H1 (cell line): ENCODE results near the gene PVR. TPM values are rescaled to one million over a fixed set of nuclear protein-coding genes. Genes with fewer than 3 reads are reported as not detected.

Experiments
- CTCF ChIA-PET: fragments of 300-600 bp; sonication (Branson Sonifier 250); formaldehyde crosslinking; loops from one replicate; lab custom pipeline; 2021; ENCODE audit not compliant: partially characterized antibody; lab: Charles Lee
- POLR2A ChIA-PET: fragments of 300-600 bp; sonication (Branson Sonifier 250); formaldehyde crosslinking; loops from one replicate; lab custom pipeline; 2021; ENCODE audit warnings: inconsistent platforms; ENCODE audit not compliant: partially characterized antibody; lab: Charles Lee
- DNase-seq, 2 experiments: peaks; one replicate each; pipeline versions ENCODE4 v3.0.0 to v3.0.0-alpha.2; 2010 to 2022; ENCODE audit warnings: low spot score in 2 of 2, low read depth in 1 of 2, mixed read lengths in 1 of 2
- FAIRE-seq: peaks from 2 replicates; lab custom pipeline; 2011; peaks lifted over from hg19 to GRCh38; lab: Jason Lieb, UNC
- H2AFZ ChIP-seq: 2 replicates; pipeline ENCODE4 v1.8.1; 2012; ENCODE audit warnings: low read length, inconsistent platforms
- H2AK5ac ChIP-seq: 2 replicates; pipeline ENCODE4 v1.6.1; 2013; ENCODE audit warnings: low read depth, low read length
- H2BK120ac ChIP-seq: replicated peaks from 2 replicates; pipeline ENCODE3; 2013; ENCODE audit warnings: low read depth, low read length, inconsistent platforms
- H2BK12ac ChIP-seq: 2 replicates; pipeline ENCODE4 v1.6.1; 2013; ENCODE audit warnings: low read depth, low read length
- H2BK15ac ChIP-seq: 2 replicates; pipeline ENCODE4 v1.6.1; 2013; ENCODE audit warnings: low read length
- H2BK20ac ChIP-seq: 2 replicates; pipeline ENCODE4 v1.6.1; 2013; ENCODE audit warnings: low read length
- H2BK5ac ChIP-seq: 2 replicates; pipeline ENCODE4 v1.6.1; 2013; ENCODE audit warnings: low read depth, low read length
- H3K14ac ChIP-seq: 2 replicates; pipeline ENCODE4 v1.6.1; 2013; ENCODE audit warnings: inconsistent platforms; ENCODE audit not compliant: insufficient read length
- H3K18ac ChIP-seq: 2 replicates; pipeline ENCODE4 v1.6.1; 2013; ENCODE audit warnings: low read length; ENCODE audit errors: extremely low read depth
- H3K23ac ChIP-seq: 2 replicates; pipeline ENCODE4 v1.6.1; 2013; ENCODE audit warnings: inconsistent platforms; ENCODE audit not compliant: insufficient read length
- H3K23me2 ChIP-seq: 2 replicates; pipeline ENCODE4 v1.6.1; 2013; ENCODE audit warnings: low read depth, low read length
- H3K27ac ChIP-seq: 2 replicates; pipeline ENCODE4 v1.6.1; 2011; ENCODE audit warnings: low read depth, low read length, inconsistent platforms
- H3K27me3 ChIP-seq, 4 experiments: replicated peaks in 1 of 4; 1 replicate in 1 of 4; 2 replicates in 3 of 4; pipeline versions ENCODE4 v1.6.1 to v1.8.1; 2011 to 2013; ENCODE audit warnings: low read length in 3 of 4, mild to moderate bottlenecking in 3 of 4, inconsistent platforms in 2 of 4, mixed read lengths in 2 of 4, moderate library complexity in 1 of 4; ENCODE audit not compliant: control insufficient read depth in 3 of 4, insufficient read depth in 3 of 4; ENCODE audit errors: extremely low read depth in 1 of 4
- H3K36me3 ChIP-seq, 4 experiments: 2 replicates each; pipeline versions ENCODE4 v1.6.1 to v1.8.1; 2011 to 2013; ENCODE audit warnings: mild to moderate bottlenecking in 4 of 4, low read length in 3 of 4, moderate library complexity in 2 of 4, control low read depth in 1 of 4, inconsistent platforms in 1 of 4; ENCODE audit not compliant: insufficient read depth in 4 of 4, control insufficient read depth in 2 of 4
- H3K4ac ChIP-seq: replicated peaks from 2 replicates; pipeline ENCODE3; 2013; ENCODE audit warnings: low read length, low read depth, mixed read lengths, inconsistent platforms; ENCODE audit not compliant: insufficient read length
- H3K4me1 ChIP-seq, 4 experiments: replicated peaks in 1 of 4; 1 replicate in 1 of 4; 2 replicates in 3 of 4; pipeline versions ENCODE4 v1.6.1 to v1.8.1; 2011 to 2013; ENCODE audit warnings: low read length in 3 of 4, inconsistent platforms in 2 of 4, mixed read lengths in 1 of 4; ENCODE audit not compliant: insufficient read depth in 4 of 4, control insufficient read depth in 3 of 4
- H3K4me2 ChIP-seq, 2 experiments: 2 replicates each; pipeline versions ENCODE4 v1.6.1 to v1.8.1; 2011 to 2013; ENCODE audit warnings: low read depth in 2 of 2, low read length in 2 of 2, control low read depth in 1 of 2, inconsistent platforms in 1 of 2, mild to moderate bottlenecking in 1 of 2; ENCODE audit not compliant: insufficient read depth in 1 of 2
- H3K4me3 ChIP-seq, 4 experiments: fragments of 200-600, 300-600 bp in 1 of 4; sonication (generic), shearing (Covaris generic), sonication (Bioruptor Twin) in 1 of 4; 2 replicates each; pipeline versions ENCODE4 v1.5.1 to v1.8.1; 2011 to 2016; ENCODE audit warnings: low read length in 4 of 4, low read depth in 3 of 4, control low read depth in 2 of 4, inconsistent platforms in 2 of 4, mild to moderate bottlenecking in 2 of 4, mixed read lengths in 1 of 4, moderate library complexity in 1 of 4; ENCODE audit not compliant: insufficient read depth in 2 of 4; ENCODE audit errors: extremely low read depth in 1 of 4
- H3K56ac ChIP-seq: replicated peaks from 2 replicates; pipeline ENCODE3; 2013; ENCODE audit warnings: low read depth, mild to moderate bottlenecking, mixed read lengths, low read length, inconsistent platforms; ENCODE audit not compliant: insufficient read length
- H3K79me1 ChIP-seq: 2 replicates; pipeline ENCODE4 v1.6.1; 2013; ENCODE audit warnings: low read depth, low read length, control low read depth
- H3K79me2 ChIP-seq, 2 experiments: 2 replicates each; pipeline versions ENCODE4 v1.6.1 to v1.8.1; 2012 to 2013; ENCODE audit warnings: low read length in 2 of 2, mild to moderate bottlenecking in 2 of 2, inconsistent platforms in 1 of 2; ENCODE audit not compliant: insufficient read depth in 2 of 2, control insufficient read depth in 1 of 2
- H3K9ac ChIP-seq, 4 experiments: replicated peaks in 1 of 4; 1 replicate in 1 of 4; 2 replicates in 3 of 4; pipeline versions ENCODE4 v1.6.1 to v1.8.1; 2011 to 2013; ENCODE audit warnings: low read depth in 3 of 4, low read length in 3 of 4, control low read depth in 2 of 4, mild to moderate bottlenecking in 2 of 4, moderate library complexity in 2 of 4, inconsistent platforms in 1 of 4; ENCODE audit errors: extremely low read depth in 1 of 4
- H3K9me3 ChIP-seq, 2 experiments: 2 replicates each; pipeline versions ENCODE4 v1.6.1 to v1.8.1; 2012 to 2013; ENCODE audit warnings: mild to moderate bottlenecking in 2 of 2, moderate library complexity in 2 of 2, control low read depth in 1 of 2, inconsistent platforms in 1 of 2, low read depth in 1 of 2, low read length in 1 of 2, mixed read lengths in 1 of 2; ENCODE audit not compliant: insufficient read depth in 2 of 2
- H4K20me1 ChIP-seq, 2 experiments: replicated peaks in 1 of 2; 2 replicates each; pipeline versions ENCODE3 to v1.8.1; 2011 to 2013; ENCODE audit warnings: inconsistent platforms in 2 of 2, low read length in 2 of 2, mild to moderate bottlenecking in 1 of 2; ENCODE audit not compliant: insufficient read depth in 2 of 2, control insufficient read depth in 1 of 2
- H4K5ac ChIP-seq: 2 replicates; pipeline ENCODE4 v1.6.1; 2013; ENCODE audit warnings: low read length, low read depth, mixed read lengths, inconsistent platforms; ENCODE audit not compliant: insufficient read length
- H4K8ac ChIP-seq: 2 replicates; pipeline ENCODE4 v1.8.0; 2013; ENCODE audit warnings: mild to moderate bottlenecking, moderate library complexity, low read length, inconsistent platforms; ENCODE audit not compliant: insufficient read depth; ENCODE audit errors: extremely low read depth
- H4K91ac ChIP-seq: replicated peaks from 2 replicates; pipeline ENCODE3; 2013; ENCODE audit warnings: low read length, mixed read lengths, inconsistent platforms; ENCODE audit not compliant: insufficient read length
- BACH1 ChIP-seq: IDR thresholded peaks from 2 replicates; pipeline ENCODE4 v1.6.1; 2012; ENCODE audit warnings: low read length, improper control_type of control experiment
- CEBPB ChIP-seq: IDR thresholded peaks from 2 replicates; pipeline ENCODE4 v1.6.1; 2012; ENCODE audit warnings: low read depth, low read length
- CREB1 ChIP-seq: IDR thresholded peaks from 2 replicates; pipeline ENCODE4 v1.6.1; 2012; ENCODE audit warnings: inconsistent platforms
- KDM1A ChIP-seq: fragments of 200-600, 300-600 bp; sonication (generic); IDR thresholded peaks from 2 replicates; pipeline ENCODE4 v1.7.1; 2016; ENCODE audit warnings: mild to moderate bottlenecking, low read length, borderline replicate concordance
- MAFK ChIP-seq: IDR thresholded peaks from 2 replicates; pipeline ENCODE4 v1.6.1; 2012; ENCODE audit warnings: low read depth, mild to moderate bottlenecking, improper control_type of control experiment, low read length
- PHF8 ChIP-seq: fragments of 200-600 bp; sonication (generic); conservative IDR thresholded peaks from 2 replicates; pipeline ENCODE4 v1.7.1; 2012; ENCODE audit warnings: low read depth, mild to moderate bottlenecking, inconsistent platforms, low read length, moderate library complexity
- POLR2A ChIP-seq, 2 experiments: IDR thresholded peaks; 1 replicate in 1 of 2; 2 replicates in 1 of 2; pipeline ENCODE4 v1.6.1; 2011; ENCODE audit warnings: low read depth in 2 of 2, low read length in 2 of 2, mild to moderate bottlenecking in 2 of 2; ENCODE audit errors: control extremely low read depth in 1 of 2
- RBBP5 ChIP-seq: IDR thresholded peaks from 2 replicates; pipeline ENCODE4 v1.7.1; 2012; ENCODE audit warnings: low read depth, mild to moderate bottlenecking, inconsistent platforms, low read length, moderate library complexity, borderline replicate concordance
- SIRT6 ChIP-seq: IDR thresholded peaks from one replicate; pipeline ENCODE4 v1.7.1; 2012; ENCODE audit warnings: low read length, inconsistent platforms
- TCF12 ChIP-seq: IDR thresholded peaks from 2 replicates; pipeline ENCODE4 v1.6.1; 2011; ENCODE audit warnings: low read depth, mild to moderate bottlenecking, low read length
- YY1 ChIP-seq: IDR thresholded peaks from 2 replicates; pipeline ENCODE4 v1.6.1; 2011; ENCODE audit warnings: low read depth, mild to moderate bottlenecking, low read length
- WGBS, 2 experiments: shearing (Covaris generic) in 1 of 2; methylation state at CpG; one replicate each; pipeline versions ENCODE4 v1.1.6 to v1.1.7; 2013 to 2015; ENCODE audit warnings: low lambda C conversion rate in 2 of 2, mixed read lengths in 2 of 2, inconsistent platforms in 1 of 2, low coverage in 1 of 2, missing lambda C conversion rate in 1 of 2; ENCODE audit not compliant: insufficient replicate concordance in 2 of 2, insufficient coverage in 1 of 2, insufficient read length in 1 of 2; ENCODE audit errors: extremely low coverage in 1 of 2, missing lambda C conversion rate in 1 of 2; 5-methylcytosine and 5-hydroxymethylcytosine counted together
- polyA plus RNA-seq, 7 experiments: library from polyadenylated mRNA; depleted of rRNA in 3 of 7; stranded (reverse) in 5 of 7; unstranded in 2 of 7; fragments of >200 nt in 5 of 7; fragments of 200-250 nt in 2 of 7; gene quantifications; 1 replicate in 5 of 7; 2 replicates in 1 of 7; 4 replicates in 1 of 7; pipeline versions ENCODE4 v1.2.1 to v1.2.3, GENCODE V29; 2011 to 2013; ENCODE audit warnings: missing spikeins in 2 of 7, mixed read lengths in 2 of 7
- total RNA-seq: library from RNA; stranded (reverse); fragmentation: NEBNext Ultra II Directional; extraction: Animal tissue kit (Norgen Biotek cat#: 25700); gene quantifications from 2 replicates; pipeline ENCODE4 v1.2.1, GENCODE V29; 2021
- TF ChIP-seq, protein P1 (sequence below), 3 experiments: IDR thresholded peaks; 1 replicate in 2 of 3; 2 replicates in 1 of 3; pipeline versions ENCODE4 v1.5.1 to v1.6.1; 2011; ENCODE audit warnings: low read length in 3 of 3, mild to moderate bottlenecking in 3 of 3, inconsistent platforms in 2 of 3, low read depth in 1 of 3, moderate library complexity in 1 of 3; ENCODE audit not compliant: insufficient read depth in 1 of 3; ENCODE audit errors: control extremely low read depth in 1 of 3

PVR gene
- total and polyA plus RNA-seq, 2 of the 8 experiments (the other 6 are each of a cell fraction or from before 2014, with no cell fraction given): 13.3 to 14.8 TPM

DNA sequence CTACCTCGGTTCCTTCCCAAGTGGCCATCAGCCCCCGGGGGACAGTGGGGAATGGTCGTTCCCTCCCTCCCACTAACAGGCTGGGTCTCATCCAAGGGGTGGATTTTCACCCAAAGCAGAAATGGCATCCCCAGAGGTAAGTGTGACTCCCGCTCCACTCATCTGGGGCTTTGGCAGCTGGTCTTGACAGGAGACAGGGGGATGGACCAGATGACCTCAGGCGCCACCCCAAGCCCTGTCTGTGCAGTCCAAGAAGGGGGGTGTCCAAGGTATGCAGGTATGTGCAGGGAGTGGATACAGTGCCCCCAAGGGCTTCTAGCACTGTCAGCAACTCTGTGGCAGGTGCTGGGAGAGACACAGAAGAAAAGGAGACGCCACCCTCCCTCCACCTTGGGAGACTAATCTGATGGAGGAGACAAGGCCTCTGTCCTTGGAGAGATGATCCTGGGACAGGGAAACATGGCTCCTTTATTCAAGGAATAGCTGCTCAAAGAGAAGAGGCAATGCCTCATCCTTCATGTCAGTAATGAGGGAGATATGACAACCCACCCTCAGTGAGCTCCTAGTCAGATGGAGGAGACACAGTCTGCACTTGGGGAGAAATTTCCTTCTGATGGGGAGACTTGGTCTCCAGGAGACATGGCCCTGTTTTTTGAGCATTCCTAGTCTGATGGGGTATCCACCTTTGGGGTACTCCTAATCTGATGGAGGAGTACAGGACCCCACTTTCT lies 63.0 kb downstream of the PVR start:
- Histone ChIP-seq H3K9me3 (no peaks in the 10 kb centered on the region), H3K27me3 (0 out of 7 replicates have a peak, but pooled peaks cover 0 to 2% (median 0%) of the 10 kb centered on the region in 4 experiments), H2AK5ac (no peak overlapping the region), H3K14ac (no peak overlapping the region), H3K79me1 (no peaks in the 10 kb centered on the region), H3K4ac (no peak overlapping the region), H3K9ac (no peak overlapping the region), H3K36me3 (no peaks in the 10 kb centered on the region), H4K8ac (no peak overlapping the region), H3K4me3 (no peak overlapping the region), H4K5ac (no peak overlapping the region), H4K20me1 (no peaks in the 10 kb centered on the region), H3K79me2 (no peaks in the 10 kb centered on the region), H2BK12ac (no peak overlapping the region), H2BK120ac (no peak overlapping the region), H3K23me2 (no peaks in the 10 kb centered on the region; the same call in 1 of the 2 replicates), H2BK20ac (no peak overlapping the region), H2BK5ac (no peak overlapping the region), H4K91ac (no peak overlapping the region), H3K23ac (no peak overlapping the region), H3K4me2 (no peak overlapping the region), H2AFZ (no peak overlapping the region), H3K4me1 (no peaks in the 10 kb centered on the region; a peak in 1 of 7 replicates), H2BK15ac (no peak overlapping the region), H3K56ac (no peak overlapping the region), H3K27ac (no peak overlapping the region), H3K18ac (no peak overlapping the region)
- FAIRE-seq (no peak), DNase-seq (no peak)
- ChIA-PET POLR2A (no interaction called here), CTCF (interaction anchor here (0.6 to 1.9 kb wide), 11 partner anchors 9 to 77 kb away, joined by 3 to 6 read pairs (median 3); no protein-coding TSS in a partner anchor)
- 84% methylated on average over 6 of the region's 6 CpGs; no CpG with 5 or more reads in 1 of the 2 experiments for WGBS, 2 experiments
- TF ChIP-seq POLR2A (IDR thresholded peaks at IDR 0.05; ENCODE audit: control extremely low read depth in 1 of 2, low read depth in 2 of 2, low read length in 2 of 2): no peak
- no peak for TF ChIP-seq BACH1
- no peak for TF ChIP-seq KDM1A
- TF ChIP-seq MAFK: no peak
- TF ChIP-seq CEBPB: no peak
- no peak for TF ChIP-seq CREB1
- no peak for TF ChIP-seq TCF12
- TF ChIP-seq RBBP5: no peak
- no peak for TF ChIP-seq YY1
- TF ChIP-seq SIRT6: no peak
- TF ChIP-seq, protein P1, sequence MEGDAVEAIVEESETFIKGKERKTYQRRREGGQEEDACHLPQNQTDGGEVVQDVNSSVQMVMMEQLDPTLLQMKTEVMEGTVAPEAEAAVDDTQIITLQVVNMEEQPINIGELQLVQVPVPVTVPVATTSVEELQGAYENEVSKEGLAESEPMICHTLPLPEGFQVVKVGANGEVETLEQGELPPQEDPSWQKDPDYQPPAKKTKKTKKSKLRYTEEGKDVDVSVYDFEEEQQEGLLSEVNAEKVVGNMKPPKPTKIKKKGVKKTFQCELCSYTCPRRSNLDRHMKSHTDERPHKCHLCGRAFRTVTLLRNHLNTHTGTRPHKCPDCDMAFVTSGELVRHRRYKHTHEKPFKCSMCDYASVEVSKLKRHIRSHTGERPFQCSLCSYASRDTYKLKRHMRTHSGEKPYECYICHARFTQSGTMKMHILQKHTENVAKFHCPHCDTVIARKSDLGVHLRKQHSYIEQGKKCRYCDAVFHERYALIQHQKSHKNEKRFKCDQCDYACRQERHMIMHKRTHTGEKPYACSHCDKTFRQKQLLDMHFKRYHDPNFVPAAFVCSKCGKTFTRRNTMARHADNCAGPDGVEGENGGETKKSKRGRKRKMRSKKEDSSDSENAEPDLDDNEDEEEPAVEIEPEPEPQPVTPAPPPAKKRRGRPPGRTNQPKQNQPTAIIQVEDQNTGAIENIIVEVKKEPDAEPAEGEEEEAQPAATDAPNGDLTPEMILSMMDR (IDR thresholded peaks at IDR 0.05; ENCODE audit: control extremely low read depth in 1 of 3, insufficient read depth in 1 of 3, low read depth in 1 of 3, low read length in 3 of 3): no peak
- TF ChIP-seq PHF8: no peak
